Measurements from ENCODE around the gene PODXL2. TPM values are rescaled to one million over a fixed set of nuclear protein-coding genes. Genes with fewer than 3 reads are reported as not detected.

The PODXL2 gene
- total and polyA plus RNA-seq, 8 donors: 2.9 to 18.0 (median 14.5) TPM

GRCh38 chr3:127620637-127621375 lies 8.2 kb upstream of the PODXL2 start:
- ATAC-seq: no peak
- peaks cover 0 to 69% of the 10 kb centered on the region in 2 donors for H3K36me3 ChIP-seq
- H3K27me3 ChIP-seq: no peaks in the 10 kb centered on the region
- H3K9me3 ChIP-seq: no peaks in the 10 kb centered on the region
- DNase-seq: no peak
- TF ChIP-seq CTCF (IDR thresholded peaks at IDR 0.05): no peak
- no peak overlapping the region for H3K27ac ChIP-seq
- H3K4me3 ChIP-seq: no peak overlapping the region
- intact Hi-C loops (cut with DNase I): no loop called here
- H3K4me1 ChIP-seq: no peaks in the 10 kb centered on the region

- ATAC-seq (no peak), DNase-seq (no peak)
- Histone ChIP-seq H3K4me3 (no peak overlapping the region), H3K27ac (no peak overlapping the region), H3K9me3 (no peaks in the 10 kb centered on the region), H3K4me1 (no peaks in the 10 kb centered on the region), H3K36me3 (peaks cover 0 to 57% of the 10 kb centered on the region in 2 donors), H3K27me3 (no peaks in the 10 kb centered on the region)
- TF ChIP-seq CTCF (IDR thresholded peaks at IDR 0.05): no peak
- intact Hi-C loops (cut with DNase I): no loop called here
These were observed 7.0 kb upstream of the PODXL2 start for GRCh38 chr3:127622031-127622430.

GRCh38 chr3:127622772-127623576 lies 6.0 kb upstream of the PODXL2 start:
- no peak for TF ChIP-seq CTCF (IDR thresholded peaks at IDR 0.05)
- DNase-seq (no peak), ATAC-seq (no peak)
- Histone ChIP-seq H3K27me3 (peaks cover 0 to 7% of the 10 kb centered on the region in 2 donors), H3K9me3 (no peaks in the 10 kb centered on the region), H3K4me1 (no peaks in the 10 kb centered on the region), H3K36me3 (peaks cover 0 to 48% of the 10 kb centered on the region in 2 donors), H3K27ac (no peak overlapping the region), H3K4me3 (no peak overlapping the region)
- intact Hi-C loops (cut with DNase I): no loop called here

GRCh38 chr3:127624063-127624462 lies 4.9 kb upstream of the PODXL2 start:
- Histone ChIP-seq H3K9me3 (no peaks in the 10 kb centered on the region), H3K27ac (no peak overlapping the region), H3K4me3 (no peak overlapping the region), H3K4me1 (no peaks in the 10 kb centered on the region), H3K27me3 (peaks cover 0 to 16% of the 10 kb centered on the region in 2 donors), H3K36me3 (peaks cover 0 to 37% of the 10 kb centered on the region in 2 donors)
- DNase-seq: no peak
- no peak for ATAC-seq
- no peak for TF ChIP-seq CTCF (IDR thresholded peaks at IDR 0.05)
- intact Hi-C loops (cut with DNase I): no loop called here

- DNase-seq (no peak), ATAC-seq (no peak)
- Histone ChIP-seq H3K4me3 (no peak overlapping the region), H3K4me1 (peaks cover 8 to 13% of the 10 kb centered on the region in 2 donors), H3K27me3 (peaks cover 4 to 32% of the 10 kb centered on the region in 2 donors), H3K9me3 (no peaks in the 10 kb centered on the region), H3K36me3 (peaks cover 0 to 20% of the 10 kb centered on the region in 2 donors), H3K27ac (no peak overlapping the region)
- TF ChIP-seq CTCF (IDR thresholded peaks at IDR 0.05): no peak
- intact Hi-C loops (cut with DNase I): no loop called here
These were observed 3.2 kb upstream of the PODXL2 start for GRCh38 chr3:127625821-127626220.

Data from left lung (tissue), 10 donors.